GM21717 (cell line): Measurements from ENCODE around the gene POU5F1.
"Not testable (repeated sequence)": the region's sequence is repeated elsewhere in the genome, so short reads cannot be mapped to it uniquely, and the experiment has no call there.

Experiments
- ATAC-seq: cut with Tn5 transposase; IDR thresholded peaks from one replicate; pipeline ENCODE4 v1.9.1; 2021; ENCODE audit warnings: mild to moderate bottlenecking, moderate library complexity; ENCODE audit not compliant: unreplicated experiment

POU5F1 gene

GRCh38 chr6:31192431-31193105 is 22.1 kb upstream of the POU5F1 start:
- ATAC-seq = not testable (repeated sequence)

GRCh38 chr6:31190488-31190887 is 20.0 kb upstream of the POU5F1 start:
- peak; percentile 49 for ATAC-seq

DNA sequence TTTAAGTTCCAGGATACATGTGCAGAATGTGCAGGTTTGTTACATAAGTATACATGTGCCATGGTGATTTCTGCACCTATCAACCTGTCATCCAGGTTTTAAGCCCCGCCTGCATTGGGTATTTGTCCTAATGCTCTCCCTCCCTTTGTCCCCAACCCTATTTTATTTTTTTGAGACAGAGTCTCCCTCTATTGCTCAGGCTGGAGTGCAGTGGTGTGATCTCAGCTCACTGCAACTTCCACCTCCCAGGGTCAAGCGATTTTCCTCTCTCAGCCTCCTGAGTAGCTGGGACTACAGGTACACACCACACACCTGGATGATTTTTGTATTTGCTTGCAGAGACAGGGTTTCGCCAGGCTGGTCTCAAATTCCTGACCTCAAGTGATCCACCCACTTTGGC is 18.7 kb upstream of the POU5F1 start:
- ATAC-seq = not testable (repeated sequence)

- no peak for ATAC-seq
These were observed 17.3 kb upstream of the POU5F1 start for GRCh38 chr6:31187780-31188194.

DNA sequence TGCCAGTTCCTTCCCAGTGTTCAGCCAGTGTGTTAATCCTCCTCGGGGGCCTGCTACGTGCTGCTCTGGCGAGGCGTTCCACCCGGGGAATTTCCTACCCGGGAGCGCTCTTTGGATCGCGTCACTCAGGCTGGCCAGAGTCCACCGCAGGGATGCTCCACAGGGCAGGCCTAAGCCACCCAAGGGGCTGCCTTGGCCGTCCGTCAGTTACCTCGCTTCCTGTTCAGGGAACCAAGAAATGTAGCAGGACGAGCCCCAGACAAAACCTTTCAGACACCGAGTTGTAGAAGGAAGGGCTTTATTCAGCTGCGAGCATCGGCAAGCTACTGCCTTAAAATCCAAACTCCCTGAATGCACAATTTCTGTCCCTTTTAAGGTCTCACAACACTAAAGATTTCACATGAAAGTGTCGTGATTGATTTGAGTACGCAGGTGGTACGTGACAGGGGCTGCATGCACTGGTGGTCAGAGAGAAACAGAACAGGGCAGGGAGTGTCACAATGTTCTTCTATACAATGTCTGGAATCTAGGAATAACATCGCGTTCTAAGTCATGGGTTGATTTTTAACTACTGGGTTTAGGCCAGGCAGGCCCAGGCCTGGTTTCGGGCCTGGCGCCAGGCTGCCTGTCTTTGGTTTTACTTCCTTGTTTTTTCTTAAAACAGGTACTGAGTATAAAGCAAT is 15.7 kb upstream of the POU5F1 start:
- ATAC-seq = no peak

GRCh38 chr6:31185695-31186051 is 15.2 kb upstream of the POU5F1 start:
- ATAC-seq = not testable (repeated sequence)

GRCh38 chr6:31183859-31184258 is 13.4 kb upstream of the POU5F1 start:
- ATAC-seq = not testable (repeated sequence)

GRCh38 chr6:31183287-31183686 is 12.8 kb upstream of the POU5F1 start:
- not testable (repeated sequence) for ATAC-seq

GRCh38 chr6:31180500-31180899 is 10.0 kb upstream of the POU5F1 start:
- ATAC-seq = no peak

GRCh38 chr6:31179896-31180295 is 9.4 kb upstream of the POU5F1 start:
- no peak for ATAC-seq

DNA sequence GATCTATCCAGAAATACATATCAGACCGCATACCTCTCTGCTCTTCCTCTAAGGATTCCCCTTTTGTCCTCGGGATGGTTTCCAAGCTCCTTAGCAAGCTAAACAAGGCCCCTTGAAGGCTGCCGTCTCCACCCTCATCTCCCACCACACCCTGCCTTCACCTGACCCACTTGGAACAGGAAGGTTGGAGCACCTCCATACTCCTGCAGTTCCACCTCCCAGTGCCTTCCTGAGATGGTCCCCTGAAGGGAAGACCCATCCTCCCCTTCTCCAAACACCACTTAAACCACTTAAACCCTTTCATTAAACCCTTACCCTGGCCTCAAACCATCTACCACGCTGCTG is 8.5 kb upstream of the POU5F1 start:
- ATAC-seq = no peak

DNA sequence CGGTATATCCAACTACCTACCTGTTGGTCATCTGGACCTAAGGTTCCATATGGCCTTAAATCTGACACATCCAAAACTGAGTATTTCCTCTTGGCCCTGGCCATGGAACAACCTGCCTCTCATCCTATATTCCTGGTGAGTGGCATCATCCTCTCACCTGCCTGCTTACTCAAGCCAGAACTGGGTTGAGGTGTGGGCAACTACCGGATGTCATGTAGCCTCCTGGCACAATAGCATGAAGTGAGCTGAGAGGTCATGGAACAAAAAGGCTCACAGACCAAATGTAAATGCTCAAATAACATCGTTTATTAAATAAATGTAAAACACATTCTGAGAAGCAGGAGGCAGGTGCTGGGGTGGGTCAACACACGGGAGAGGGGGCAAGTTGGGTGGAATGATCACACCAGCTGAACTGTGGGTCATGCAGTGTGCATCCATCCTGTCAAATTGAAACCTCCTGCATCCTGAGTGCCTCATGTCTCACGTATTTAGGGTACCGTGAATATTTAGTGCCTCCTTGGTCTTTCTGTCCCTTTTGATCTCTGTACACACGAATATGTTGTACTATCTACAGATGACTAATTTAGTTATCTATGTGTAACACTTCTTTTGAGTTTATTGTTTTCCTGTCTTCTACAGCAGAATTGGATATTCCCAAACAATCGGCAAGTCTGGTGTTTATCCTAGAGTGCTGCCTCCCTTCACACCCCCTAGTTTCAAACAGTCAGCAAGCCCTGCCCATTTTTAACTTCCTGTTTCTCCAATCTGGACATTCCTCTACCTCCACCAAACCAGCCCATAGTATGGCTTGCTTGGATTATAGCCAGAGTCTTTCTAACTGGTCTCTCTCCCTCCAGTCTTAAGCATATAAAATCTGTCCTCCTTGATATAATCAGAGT is 7.9 kb upstream of the POU5F1 start:
- no peak for ATAC-seq

DNA sequence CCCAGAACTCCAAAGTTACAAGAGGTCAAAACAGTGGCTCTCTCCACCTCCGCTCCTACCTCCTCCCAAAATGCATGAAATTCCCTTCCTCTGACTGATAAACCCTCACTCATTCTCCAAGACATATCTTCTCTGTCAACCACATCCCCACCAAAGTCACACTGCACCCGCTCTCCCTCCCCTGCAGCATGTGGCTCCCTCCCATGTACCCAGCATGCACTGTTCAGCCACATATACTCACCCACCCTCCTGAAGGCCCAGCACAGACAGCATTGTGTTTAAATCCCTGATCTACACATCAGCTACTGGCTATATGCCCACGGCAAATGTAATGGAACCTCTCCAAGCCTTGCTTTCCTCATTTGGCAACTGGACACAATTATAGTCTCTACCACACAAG is 5.5 kb upstream of the POU5F1 start:
- ATAC-seq = no peak

GRCh38 chr6:31174378-31174777 is 3.9 kb upstream of the POU5F1 start:
- ATAC-seq = no peak

DNA sequence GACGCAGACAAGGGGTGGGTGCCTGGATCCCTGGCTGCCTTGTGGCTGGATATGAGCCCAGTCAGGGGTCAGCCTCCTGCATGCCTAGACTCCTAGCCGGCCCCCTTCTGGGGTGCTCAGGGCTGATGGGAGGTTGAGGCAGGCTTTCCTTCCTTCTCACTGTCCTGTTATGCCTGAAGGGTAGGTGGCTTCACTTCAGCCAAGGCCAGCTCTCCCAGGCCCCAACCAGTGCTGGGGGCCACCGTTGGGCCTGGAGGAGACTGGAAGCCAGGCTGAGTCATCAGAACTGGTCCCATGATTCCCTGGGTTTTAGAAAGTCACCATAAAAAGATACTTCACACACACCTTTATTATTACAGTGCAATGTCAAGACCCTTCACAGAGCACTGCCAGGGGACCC is 2.9 kb upstream of the POU5F1 start:
- ATAC-seq = no peak

- no peak for ATAC-seq
These were observed 2.5 kb upstream of the POU5F1 start for GRCh38 chr6:31172973-31173384.

DNA sequence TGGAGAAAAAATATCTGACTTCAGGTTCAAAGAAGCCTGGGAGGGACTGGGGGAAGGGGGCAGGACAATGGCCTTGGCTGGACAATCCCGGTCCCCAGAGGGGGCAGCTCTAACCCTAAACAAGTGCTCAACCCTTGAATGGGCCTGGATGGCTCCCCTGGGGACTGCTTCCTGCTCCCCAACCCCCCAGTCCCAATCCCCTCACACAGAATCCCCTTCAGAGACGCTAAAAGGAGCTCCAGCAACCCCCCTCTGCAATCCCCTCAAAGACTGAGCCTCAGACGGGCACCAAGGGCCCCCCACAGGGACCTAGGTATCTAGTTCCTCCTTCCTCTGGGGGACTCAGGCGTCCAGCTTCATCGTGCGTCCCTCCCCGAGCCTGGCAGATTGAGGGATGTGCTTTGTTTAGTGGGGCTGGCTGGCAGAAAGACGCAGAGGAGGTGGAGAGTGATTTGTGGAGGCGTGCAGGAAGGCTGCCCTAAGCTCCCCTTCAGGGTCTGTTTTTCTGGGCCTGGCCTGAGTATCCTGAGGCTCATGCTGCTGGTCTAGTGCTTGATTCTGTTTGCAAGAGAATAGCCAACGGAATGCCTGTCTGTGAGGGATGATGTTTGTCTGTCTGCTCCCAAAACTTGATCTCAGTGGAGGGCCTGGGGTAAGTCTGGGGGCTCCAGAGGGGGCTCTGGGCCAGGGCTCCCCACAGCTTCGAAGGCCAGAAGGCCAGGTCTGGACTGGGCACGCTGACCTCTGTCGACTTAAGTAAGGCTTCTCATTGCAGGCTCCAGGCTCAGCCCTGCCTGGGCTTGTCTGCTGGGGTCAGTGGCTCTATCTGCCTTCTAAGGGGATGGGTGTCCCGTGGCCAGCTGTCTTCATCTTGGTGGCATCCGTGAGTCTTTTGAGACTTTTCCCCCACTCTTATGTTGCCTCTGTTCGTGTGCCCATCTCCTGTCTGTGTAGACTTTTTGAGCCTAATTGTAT is 1.7 kb upstream of the POU5F1 start:
- no peak for ATAC-seq

- no peak for ATAC-seq
These were observed 647 bp upstream of the POU5F1 start for GRCh38 chr6:31170987-31171671.

DNA sequence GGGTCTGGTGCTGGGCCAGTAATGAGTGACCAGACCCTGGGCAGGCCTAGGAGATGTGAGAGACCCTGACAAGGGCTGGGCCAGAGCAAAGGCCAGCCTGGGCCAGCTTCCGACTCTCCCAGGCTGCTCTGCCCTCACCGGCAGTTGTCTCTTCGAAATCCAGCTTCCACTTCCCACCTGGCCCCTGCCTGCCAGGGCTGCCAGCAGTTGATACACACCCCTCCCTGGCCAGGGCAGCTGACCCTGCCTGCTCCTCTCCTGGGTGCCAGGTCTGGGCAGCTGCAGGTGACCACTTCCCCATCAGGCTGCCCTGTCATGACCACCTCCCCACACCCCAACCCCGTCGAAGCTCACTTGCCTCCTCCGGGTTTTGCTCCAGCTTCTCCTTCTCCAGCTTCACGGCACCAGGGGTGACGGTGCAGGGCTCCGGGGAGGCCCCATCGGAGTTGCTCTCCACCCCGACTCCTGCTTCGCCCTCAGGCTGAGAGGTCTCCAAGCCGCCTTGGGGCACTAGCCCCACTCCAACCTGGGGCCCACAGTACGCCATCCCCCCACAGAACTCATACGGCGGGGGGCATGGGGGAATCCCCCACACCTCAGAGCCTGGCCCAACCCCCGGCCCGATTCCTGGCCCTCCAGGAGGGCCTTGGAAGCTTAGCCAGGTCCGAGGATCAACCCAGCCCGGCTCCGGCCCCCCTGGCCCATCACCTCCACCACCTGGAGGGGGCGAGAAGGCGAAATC is 453 bp downstream of the POU5F1 start:
- ATAC-seq = not testable (repeated sequence)
